Rectal smooth muscle tissue (tissue), 1 donor: ENCODE measurements around the gene OR10H4.

Experiments
- H3K27ac ChIP-seq: one replicate; pipeline ENCODE4 v1.7.0; 2013; ENCODE audit warnings: low read depth, low read length, inconsistent platforms
- H3K27me3 ChIP-seq: one replicate; pipeline ENCODE4 v1.7.0; 2013; ENCODE audit warnings: low read length; ENCODE audit not compliant: control insufficient read depth, insufficient read depth
- H3K36me3 ChIP-seq: one replicate; pipeline ENCODE4 v1.7.0; 2013; ENCODE audit warnings: low read length; ENCODE audit not compliant: control insufficient read depth, insufficient read depth
- H3K4me1 ChIP-seq: one replicate; pipeline ENCODE4 v1.7.0; 2013; ENCODE audit warnings: low read length; ENCODE audit not compliant: control insufficient read depth, insufficient read depth
- H3K4me3 ChIP-seq: one replicate; pipeline ENCODE4 v1.7.0; 2013; ENCODE audit warnings: low read length
- H3K9ac ChIP-seq: one replicate; pipeline ENCODE4 v1.7.0; 2013; ENCODE audit warnings: low read length

Gene OR10H4

DNA sequence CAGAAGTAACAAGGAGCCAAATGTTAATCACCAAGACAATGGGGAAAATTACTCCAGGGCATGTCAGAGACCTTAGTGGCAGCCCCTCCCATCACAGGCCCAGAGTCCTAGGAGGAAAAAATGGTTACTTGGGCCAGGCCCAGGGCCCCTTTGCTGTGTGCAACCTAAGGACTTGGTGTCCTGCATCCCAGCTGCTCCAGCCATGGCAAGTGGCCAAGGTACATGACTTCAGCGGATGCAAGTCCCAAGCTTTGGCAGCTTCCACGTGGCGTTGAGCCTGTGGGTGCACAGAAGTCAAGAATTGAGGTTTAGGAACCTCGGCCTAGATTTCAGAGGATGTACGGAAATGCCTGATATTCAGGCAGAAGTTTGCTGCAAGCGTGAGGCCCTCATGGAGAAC, 46.7 kb downstream of the OR10H4 start:
- Histone ChIP-seq H3K27ac (no peak overlapping the region), H3K9ac (no peak overlapping the region)

GRCh38 chr19:15998166-15998565, 49.4 kb downstream of the OR10H4 start:
- H3K36me3 ChIP-seq: no peaks in the 10 kb centered on the region
- no peaks in the 10 kb centered on the region for H3K4me1 ChIP-seq
- H3K27ac ChIP-seq: no peak overlapping the region
- H3K4me3 ChIP-seq: no peak overlapping the region
- no peak overlapping the region for H3K9ac ChIP-seq
- H3K27me3 ChIP-seq: no peaks in the 10 kb centered on the region

More for the DNA sequence above, 46.7 kb downstream of the OR10H4 start:
- no peaks in the 10 kb centered on the region for H3K27me3 ChIP-seq
- no peaks in the 10 kb centered on the region for H3K36me3 ChIP-seq
- no peaks in the 10 kb centered on the region for H3K4me1 ChIP-seq
- H3K4me3 ChIP-seq: no peak overlapping the region
